ENCODE measurements around the gene TEAD2. TPM values are rescaled to one million over a fixed set of nuclear protein-coding genes. Genes with fewer than 3 reads are reported as not detected.

TEAD2 gene
- total RNA-seq, 1 experiment from 2014 or later: 2.4 TPM

GRCh38 chr19:49389406-49389805, 27.2 kb upstream of the TEAD2 start:
- no peak overlapping the region for H3K4me3 Mint-ChIP-seq (ENCODE audit: low read depth, unreplicated experiment)
- no peak for TF ChIP-seq CTCF (IDR thresholded peaks at IDR 0.05; ENCODE audit: unreplicated experiment)
- CTCF ChIA-PET: no interaction called here
- no peak overlapping the region for H3K27ac Mint-ChIP-seq (ENCODE audit: unreplicated experiment)
- intact Hi-C loops (cut with micrococcal nuclease; ENCODE audit: unreplicated experiment): no loop called here
- no peak for DNase-seq
- BruUV-seq (replicated peaks): no TSS peak
- no peaks in the 10 kb centered on the region for H3K36me3 Mint-ChIP-seq (ENCODE audit: insufficient read depth, unreplicated experiment)
- peaks cover 59% of the 10 kb centered on the region for H3K27me3 Mint-ChIP-seq (ENCODE audit: unreplicated experiment)
- H3K9me3 Mint-ChIP-seq (ENCODE audit: low read depth, unreplicated experiment): no peaks in the 10 kb centered on the region
- peaks cover 9% of the 10 kb centered on the region for H3K4me1 Mint-ChIP-seq (ENCODE audit: low read depth, unreplicated experiment)

DNA sequence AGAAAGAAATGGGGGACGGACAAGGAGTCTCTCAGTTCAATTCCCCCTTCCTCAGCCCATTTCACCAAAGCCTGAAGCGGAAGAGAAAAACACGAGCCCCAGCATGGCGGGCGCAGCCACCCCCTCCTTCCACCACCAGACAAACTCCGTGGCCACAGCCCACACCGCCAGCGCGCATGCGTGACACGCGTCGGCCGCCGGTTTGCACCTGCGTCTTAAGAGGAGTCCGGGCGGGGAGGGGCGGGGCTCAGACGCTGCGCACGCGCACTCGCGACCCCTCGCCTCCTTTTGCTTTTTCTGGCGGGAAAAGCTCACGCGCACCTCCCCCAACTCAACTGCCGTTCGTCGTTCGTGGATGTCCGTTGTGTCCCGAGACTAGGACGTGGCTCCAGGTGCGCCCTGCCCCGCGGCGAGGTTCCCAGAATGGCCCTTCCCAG, 25.7 kb upstream of the TEAD2 start, which contains the start of gene KASH5:
Gene KASH5 (plus strand): TSS at position 314 of the 437 bp plus-strand sequence. CDS start 2,635 bp downstream, outside the sequence.
- intact Hi-C loops (cut with micrococcal nuclease; ENCODE audit: unreplicated experiment): no loop called here
- Mint-ChIP-seq H3K27me3 (ENCODE audit: unreplicated experiment) (peaks cover 53% of the 10 kb centered on the region), H3K27ac (ENCODE audit: unreplicated experiment) (no peak within 1 kb of the TSS), H3K9me3 (ENCODE audit: low read depth, unreplicated experiment) (no peaks in the 10 kb centered on the region), H3K4me3 (ENCODE audit: low read depth, unreplicated experiment) (no peak within 1 kb of the TSS), H3K36me3 (ENCODE audit: insufficient read depth, unreplicated experiment) (no peaks in the 10 kb centered on the region), H3K4me1 (ENCODE audit: low read depth, unreplicated experiment) (peaks cover 9% of the 10 kb centered on the region)
- CTCF ChIA-PET: no interaction called here
- DNase-seq: no peak
- BruUV-seq (replicated peaks): no TSS peak
- TF ChIP-seq CTCF (IDR thresholded peaks at IDR 0.05; ENCODE audit: unreplicated experiment): no peak

GRCh38 chr19:49383599-49383998, 21.4 kb upstream of the TEAD2 start:
- no TSS peak for BruUV-seq (replicated peaks)
- H3K36me3 Mint-ChIP-seq (ENCODE audit: insufficient read depth, unreplicated experiment): no peaks in the 10 kb centered on the region
- CTCF ChIA-PET: interaction anchor here (0.7 to 1.0 kb wide), 3 partner anchors 8 to 61 kb away, joined by 3 to 4 read pairs (median 4); no protein-coding TSS in a partner anchor
- intact Hi-C loops (cut with micrococcal nuclease; ENCODE audit: unreplicated experiment): no loop called here
- H3K27ac Mint-ChIP-seq (ENCODE audit: unreplicated experiment): no peak overlapping the region
- no peaks in the 10 kb centered on the region for H3K4me1 Mint-ChIP-seq (ENCODE audit: low read depth, unreplicated experiment)
- no peak overlapping the region for H3K4me3 Mint-ChIP-seq (ENCODE audit: low read depth, unreplicated experiment)
- H3K9me3 Mint-ChIP-seq (ENCODE audit: low read depth, unreplicated experiment): peaks cover 5% of the 10 kb centered on the region
- H3K27me3 Mint-ChIP-seq (ENCODE audit: unreplicated experiment): peaks cover 25% of the 10 kb centered on the region
- TF ChIP-seq CTCF (IDR thresholded peaks at IDR 0.05; ENCODE audit: unreplicated experiment): no peak
- no peak for DNase-seq

- CTCF ChIA-PET: interaction anchor here (0.8 kb wide), 1 partner anchor 30 kb away, joined by 4 read pairs; no protein-coding TSS in a partner anchor
- intact Hi-C loops (cut with micrococcal nuclease; ENCODE audit: unreplicated experiment): no loop called here
- TF ChIP-seq CTCF (IDR thresholded peaks at IDR 0.05; ENCODE audit: unreplicated experiment): no peak
- H3K27me3 Mint-ChIP-seq (ENCODE audit: unreplicated experiment): peaks cover 16% of the 10 kb centered on the region
- no peak for DNase-seq
- H3K9me3 Mint-ChIP-seq (ENCODE audit: low read depth, unreplicated experiment): peaks cover 5% of the 10 kb centered on the region
- H3K4me1 Mint-ChIP-seq (ENCODE audit: low read depth, unreplicated experiment): no peaks in the 10 kb centered on the region
- H3K4me3 Mint-ChIP-seq (ENCODE audit: low read depth, unreplicated experiment): no peak overlapping the region
- H3K36me3 Mint-ChIP-seq (ENCODE audit: insufficient read depth, unreplicated experiment): no peaks in the 10 kb centered on the region
- no peak overlapping the region for H3K27ac Mint-ChIP-seq (ENCODE audit: unreplicated experiment)
- no TSS peak for BruUV-seq (replicated peaks)
Observed at GRCh38 chr19:49382639-49383038, 20.4 kb upstream of the TEAD2 start.
